Osteocyte (in vitro differentiated cells): ENCODE results near the gene ATP13A5. TPM values are rescaled to one million over a fixed set of nuclear protein-coding genes. Genes with fewer than 3 reads are reported as not detected.

ENCODE experiments used
- DNase-seq: peaks from one replicate; pipeline ENCODE4 v3.0.0; 2021; ENCODE audit warnings: mixed read lengths; ENCODE audit not compliant: unreplicated experiment; ENCODE audit errors: extremely low spot score
- H3K27ac Mint-ChIP-seq: one replicate; pipeline ENCODE4 v1.8.0; 2021; ENCODE audit warnings: mild to moderate bottlenecking, mixed read lengths; ENCODE audit not compliant: unreplicated experiment
- H3K27me3 Mint-ChIP-seq: one replicate; pipeline ENCODE4 v1.8.0; 2021; ENCODE audit warnings: mixed read lengths; ENCODE audit not compliant: unreplicated experiment
- H3K36me3 Mint-ChIP-seq: one replicate; pipeline ENCODE4 v1.8.0; 2021; ENCODE audit warnings: mixed read lengths; ENCODE audit not compliant: unreplicated experiment
- H3K4me1 Mint-ChIP-seq: one replicate; pipeline ENCODE4 v1.8.0; 2021; ENCODE audit warnings: mixed read lengths; ENCODE audit not compliant: unreplicated experiment
- H3K4me3 Mint-ChIP-seq: one replicate; pipeline ENCODE4 v1.8.0; 2021; ENCODE audit warnings: mild to moderate bottlenecking, moderate library complexity, mixed read lengths; ENCODE audit not compliant: unreplicated experiment
- H3K9me3 Mint-ChIP-seq: one replicate; pipeline ENCODE4 v1.8.0; 2021; ENCODE audit warnings: mixed read lengths; ENCODE audit not compliant: unreplicated experiment
- CTCF ChIP-seq: fragments of 200-600 bp; sonication (generic); IDR thresholded peaks from 2 replicates; pipeline ENCODE4 v1.5.0; 2021; ENCODE audit warnings: antibody characterized with exemption, mild to moderate bottlenecking, moderate library complexity
- total RNA-seq: library from RNA; stranded (reverse); gene quantifications from 2 replicates; pipeline ENCODE4 v1.2.1, GENCODE V29; 2021

ATP13A5 gene
- total RNA-seq, 1 donor from 2014 or later = not detected

- peaks cover 10% of the 10 kb centered on the region for H3K9me3 Mint-ChIP-seq
- no peak overlapping the region for H3K27ac Mint-ChIP-seq
- no peaks in the 10 kb centered on the region for H3K27me3 Mint-ChIP-seq
- DNase-seq = no peak
- H3K4me1 Mint-ChIP-seq = no peaks in the 10 kb centered on the region
- TF ChIP-seq CTCF = no peak
- no peaks in the 10 kb centered on the region for H3K36me3 Mint-ChIP-seq
- no peak overlapping the region for H3K4me3 Mint-ChIP-seq
These were observed 81.1 kb downstream of the ATP13A5 start for GRCh38 chr3:193297421-193297820.

GRCh38 chr3:193295985-193296384 lies 82.6 kb downstream of the ATP13A5 start:
- H3K4me1 Mint-ChIP-seq = no peaks in the 10 kb centered on the region

DNA sequence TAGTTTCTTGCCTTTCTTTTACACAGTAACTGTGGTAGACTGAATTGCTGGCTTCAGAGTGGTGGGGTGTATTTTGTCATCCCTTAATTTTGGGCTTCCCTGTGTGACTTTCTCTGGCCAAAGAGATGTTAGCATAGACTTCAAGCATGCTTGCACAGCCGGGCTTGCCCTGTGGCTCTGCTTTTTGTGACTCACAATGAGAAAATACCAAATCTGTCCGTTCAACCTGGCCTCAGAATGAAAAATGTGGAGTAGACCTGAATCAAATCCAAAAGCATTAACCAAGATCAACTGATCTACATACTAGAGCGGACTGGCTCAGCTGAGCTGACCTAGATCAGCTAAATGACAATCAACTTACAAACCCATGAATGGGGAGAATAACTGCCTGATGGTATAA lies 86.2 kb downstream of the ATP13A5 start:
- peaks cover 15% of the 10 kb centered on the region for H3K9me3 Mint-ChIP-seq
- no peaks in the 10 kb centered on the region for H3K36me3 Mint-ChIP-seq

More at GRCh38 chr3:193295985-193296384, 82.6 kb downstream of the ATP13A5 start:
- Mint-ChIP-seq H3K27me3 (no peaks in the 10 kb centered on the region), H3K4me3 (no peak overlapping the region), H3K36me3 (no peaks in the 10 kb centered on the region), H3K27ac (no peak overlapping the region), H3K9me3 (peaks cover 10% of the 10 kb centered on the region)
- no peak for TF ChIP-seq CTCF
- DNase-seq = no peak

DNA sequence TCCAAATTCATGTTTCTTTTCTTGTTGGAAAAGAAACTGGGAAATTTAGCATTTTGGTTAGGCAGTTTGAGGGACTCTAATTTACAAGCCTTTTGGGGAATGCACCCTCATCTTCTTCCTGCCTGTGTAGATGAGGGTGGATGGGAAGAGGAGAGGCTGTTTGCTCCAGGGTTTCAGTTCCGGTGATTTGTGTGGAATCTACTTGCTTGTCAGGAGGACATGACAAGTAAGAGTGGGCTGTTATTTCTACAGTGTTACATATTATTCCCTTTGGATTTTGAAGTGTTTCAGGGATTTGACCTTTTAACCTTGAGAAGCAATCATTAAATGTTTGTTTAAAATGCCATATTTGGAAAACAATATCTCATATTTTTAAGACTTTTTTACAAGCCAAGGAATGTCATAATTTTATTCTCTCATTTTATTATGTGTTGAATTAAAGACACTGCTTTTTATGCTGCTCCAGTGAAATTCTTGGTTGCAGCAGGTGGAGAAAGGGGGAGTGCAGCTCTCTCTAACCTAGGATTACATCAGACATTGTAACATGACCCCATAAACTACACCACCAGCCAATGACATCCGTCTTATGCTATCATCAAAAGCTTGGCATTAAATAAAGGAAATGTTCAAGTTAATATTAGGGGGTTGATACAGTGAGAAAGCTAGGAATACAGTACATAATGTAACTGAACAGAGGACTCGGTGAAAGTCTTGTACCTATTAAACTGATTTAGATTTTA lies 107.3 kb downstream of the ATP13A5 start:
- no peak overlapping the region for H3K4me3 Mint-ChIP-seq
- no peaks in the 10 kb centered on the region for H3K36me3 Mint-ChIP-seq
- H3K27ac Mint-ChIP-seq = no peak overlapping the region
- no peak for DNase-seq
- no peaks in the 10 kb centered on the region for H3K27me3 Mint-ChIP-seq
- no peak for TF ChIP-seq CTCF
- peaks cover 5% of the 10 kb centered on the region for H3K4me1 Mint-ChIP-seq
- no peaks in the 10 kb centered on the region for H3K9me3 Mint-ChIP-seq

More for the DNA sequence above, 86.2 kb downstream of the ATP13A5 start:
- Mint-ChIP-seq H3K4me3 (no peak overlapping the region), H3K27ac (no peak overlapping the region), H3K27me3 (no peaks in the 10 kb centered on the region), H3K4me1 (no peaks in the 10 kb centered on the region)
- no peak for DNase-seq
- TF ChIP-seq CTCF = no peak

GRCh38 chr3:193270451-193270850 lies 108.1 kb downstream of the ATP13A5 start:
- H3K27me3 Mint-ChIP-seq = no peaks in the 10 kb centered on the region
- peaks cover 5% of the 10 kb centered on the region for H3K4me1 Mint-ChIP-seq

More at GRCh38 chr3:193270451-193270850, 108.1 kb downstream of the ATP13A5 start:
- DNase-seq = no peak
- Mint-ChIP-seq H3K27ac (no peak overlapping the region), H3K36me3 (no peaks in the 10 kb centered on the region), H3K4me3 (no peak overlapping the region), H3K9me3 (no peaks in the 10 kb centered on the region)
- no peak for TF ChIP-seq CTCF
